GM19043 (cell line): ENCODE data around the gene NOBOX.
"Not testable (repeated sequence)": the region's sequence is repeated elsewhere in the genome, so short reads cannot be mapped to it uniquely, and the experiment has no call there.

Experiments
- ATAC-seq: cut with Tn5 transposase; IDR thresholded peaks from one replicate; pipeline ENCODE4 v1.9.1; 2021; ENCODE audit warnings: low read depth; ENCODE audit not compliant: unreplicated experiment

The NOBOX gene

GRCh38 chr7:144397086-144397485, 6.4 kb downstream of the NOBOX start:
- ATAC-seq = no peak

- ATAC-seq = peak; percentile 79
Observed at GRCh38 chr7:144391823-144392255, 11.7 kb downstream of the NOBOX start.

DNA sequence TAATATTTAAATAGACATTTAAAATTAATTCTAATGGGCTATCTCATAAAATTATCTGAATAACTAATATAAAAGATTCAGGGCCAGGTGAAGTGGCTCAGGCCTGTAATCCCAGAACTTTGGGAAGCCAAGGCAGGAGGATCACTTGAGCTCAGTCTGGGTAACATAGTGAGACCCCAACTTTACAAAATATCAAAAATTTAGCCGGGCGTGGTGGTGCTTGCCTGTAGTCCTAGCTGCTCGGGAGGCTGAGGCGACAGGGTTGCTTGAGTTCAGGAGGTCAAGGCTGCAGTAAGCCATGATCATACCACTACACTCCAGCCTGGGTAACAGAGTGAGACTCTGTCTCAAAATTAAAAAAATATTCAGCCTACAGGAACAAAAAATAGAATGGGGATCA, 12.5 kb downstream of the NOBOX start:
- no peak for ATAC-seq

DNA sequence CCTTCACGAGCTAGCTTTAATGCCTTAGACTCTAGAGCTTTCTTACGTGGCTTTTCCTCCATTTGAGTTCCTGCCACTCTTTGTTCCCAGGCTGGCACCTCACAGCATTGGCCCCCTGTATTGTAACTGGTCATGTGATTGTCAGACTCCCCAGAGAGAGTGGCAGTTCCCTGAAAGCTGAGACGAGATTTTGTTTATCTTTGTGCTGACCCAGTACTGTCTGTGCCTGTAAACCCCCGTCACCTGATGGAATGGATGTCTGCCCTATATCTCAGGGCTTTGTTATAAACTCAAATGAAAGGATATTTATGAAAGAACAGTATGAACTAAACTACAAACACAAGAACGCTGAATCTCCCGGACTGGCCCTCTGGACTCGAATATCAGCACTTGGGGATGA, 13.0 kb downstream of the NOBOX start:
- no peak for ATAC-seq

DNA sequence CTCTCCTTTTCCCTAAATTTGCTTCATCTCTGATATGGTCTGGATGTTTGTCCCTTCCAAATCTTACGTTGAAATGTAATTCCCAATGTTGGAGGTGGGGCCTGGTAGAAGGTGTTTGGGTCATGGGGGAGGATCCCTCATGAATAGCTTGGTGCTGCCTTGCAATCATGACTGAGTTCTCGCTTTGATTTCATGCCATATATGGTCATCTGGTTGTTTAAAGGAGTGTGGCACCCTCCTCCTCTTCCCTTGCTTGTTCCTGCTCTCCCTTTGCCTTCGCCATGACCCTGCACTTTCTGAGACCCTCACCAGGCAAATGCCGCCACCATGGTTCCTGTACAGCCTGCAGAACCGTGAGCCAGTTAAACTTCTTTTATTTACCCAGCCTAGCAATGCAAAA, 14.5 kb downstream of the NOBOX start:
- ATAC-seq = no peak

- ATAC-seq = no peak
Observed at GRCh38 chr7:144386741-144387140, 16.8 kb downstream of the NOBOX start.

DNA sequence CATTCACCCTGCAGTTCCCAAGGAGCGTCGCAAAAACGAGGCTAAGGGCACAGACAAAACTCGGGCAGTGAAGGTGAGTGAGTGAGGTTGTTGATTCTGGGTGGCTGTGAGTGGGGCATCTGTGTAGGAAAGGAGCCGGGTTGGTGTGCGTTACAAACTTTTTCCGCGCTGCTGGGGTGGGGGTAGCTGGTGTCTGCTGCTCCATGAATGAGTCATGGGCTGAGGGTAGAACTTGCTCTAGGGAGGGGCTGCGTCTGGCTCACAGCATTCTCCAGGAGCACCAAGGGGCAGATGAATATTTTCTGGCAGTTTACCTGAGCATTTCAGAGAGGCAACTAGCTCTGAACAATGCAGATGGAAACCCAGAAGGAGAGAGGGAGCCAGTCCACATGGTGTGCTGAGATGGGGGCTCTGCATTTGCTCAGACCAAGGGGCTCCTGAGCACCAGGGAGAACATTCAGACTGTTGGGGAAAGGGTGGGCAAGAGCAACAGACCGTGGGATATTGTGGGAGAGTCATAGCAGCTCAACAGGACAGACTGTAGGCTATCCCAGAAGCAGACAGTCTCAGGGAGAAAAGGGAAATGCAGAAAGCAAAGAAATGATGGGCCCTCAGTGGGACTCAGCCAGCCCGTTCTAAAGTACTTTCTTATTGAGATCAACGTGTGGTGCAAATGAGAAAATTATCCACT, 18.8 kb downstream of the NOBOX start:
- peak; percentile 13 for ATAC-seq

GRCh38 chr7:144384071-144384470, 19.4 kb downstream of the NOBOX start:
- ATAC-seq = peak; percentile 64

DNA sequence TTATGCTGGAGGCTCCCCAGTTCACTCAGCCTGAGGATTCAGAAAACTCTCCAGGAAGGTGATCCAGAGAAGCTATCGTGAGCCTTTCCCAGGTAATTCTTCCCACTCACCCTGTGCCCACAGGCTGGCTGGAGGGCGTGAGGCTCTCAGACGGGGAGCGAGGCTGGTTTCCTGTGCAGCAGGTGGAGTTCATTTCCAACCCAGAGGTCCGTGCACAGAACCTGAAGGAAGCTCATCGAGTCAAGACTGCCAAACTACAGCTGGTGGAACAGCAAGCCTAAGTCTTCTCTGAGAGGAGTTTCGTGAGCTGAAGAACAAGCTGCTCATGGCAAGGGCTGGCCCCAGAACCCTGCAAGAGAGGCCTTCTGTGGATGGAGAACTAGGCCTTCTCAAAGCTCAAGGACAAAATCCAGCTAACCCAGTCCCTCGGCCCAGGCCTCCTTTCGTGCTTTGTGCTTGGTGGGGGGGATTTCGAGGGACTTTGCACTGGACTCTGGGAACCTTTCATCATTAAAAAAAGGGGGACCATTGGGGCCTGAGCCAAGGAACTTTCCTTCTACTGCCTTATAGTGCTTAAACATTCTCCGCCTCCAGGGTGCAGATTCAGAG, 23.6 kb downstream of the NOBOX start:
- no peak for ATAC-seq

DNA sequence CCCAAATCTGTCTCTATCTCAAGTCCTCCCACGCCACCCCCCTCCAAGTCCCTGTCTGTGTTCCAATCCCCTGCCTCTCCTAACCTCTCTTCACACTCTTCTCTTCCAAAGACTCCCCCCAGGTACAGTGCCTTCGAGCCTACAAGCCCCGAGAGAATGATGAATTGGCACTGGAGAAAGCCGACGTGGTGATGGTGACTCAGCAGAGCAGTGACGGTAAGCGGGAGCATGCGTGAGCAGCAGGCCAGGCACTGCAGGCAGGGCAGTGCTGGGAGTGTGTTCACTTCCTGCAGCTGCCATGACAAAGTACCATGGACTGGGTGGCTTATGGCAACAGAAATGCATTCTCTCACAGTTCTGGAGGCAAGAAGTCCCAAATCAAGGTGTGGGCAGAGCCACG, 24.8 kb downstream of the NOBOX start:
- no peak for ATAC-seq

GRCh38 chr7:144369221-144369620, 34.3 kb downstream of the NOBOX start:
- peak; percentile 42 for ATAC-seq

DNA sequence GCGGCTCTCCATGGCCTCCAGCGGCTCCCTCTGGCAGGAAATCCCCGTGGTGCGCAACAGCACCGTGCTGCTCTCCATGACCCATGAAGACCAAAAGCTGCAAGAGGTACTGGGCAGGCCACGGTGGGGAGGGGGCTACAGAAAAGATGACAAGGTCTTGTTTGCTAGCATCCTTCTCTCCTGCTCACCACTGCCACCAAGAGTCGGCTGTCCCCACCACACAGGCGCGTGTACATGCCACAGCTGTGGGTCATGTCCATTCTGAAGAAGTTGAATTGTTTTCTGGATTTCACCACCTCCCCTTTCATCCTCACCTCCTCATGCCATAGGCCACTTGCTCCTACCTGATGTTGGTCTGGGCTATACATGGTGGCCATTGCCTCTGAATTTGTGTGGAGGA, 36.2 kb downstream of the NOBOX start:
- ATAC-seq = not testable (repeated sequence)

DNA sequence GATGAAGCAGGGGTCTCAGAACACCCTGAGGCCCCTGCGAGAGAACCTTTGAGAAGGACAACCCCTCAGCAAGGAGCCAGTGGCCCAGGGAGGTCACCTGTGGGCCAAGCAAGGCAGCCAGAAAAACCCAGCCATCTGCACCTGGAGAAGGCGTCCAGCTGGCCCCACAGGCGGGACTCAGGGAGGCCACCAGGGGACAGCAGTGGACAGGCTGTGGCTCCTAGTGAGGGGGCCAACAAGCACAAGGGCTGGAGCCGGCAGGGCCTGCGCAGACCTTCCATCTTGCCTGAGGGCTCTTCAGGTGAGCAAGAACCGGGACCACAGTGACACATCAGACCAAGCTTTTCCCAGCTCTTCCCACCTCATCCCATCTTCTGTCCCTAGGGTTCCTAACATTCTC, 38.0 kb downstream of the NOBOX start:
- ATAC-seq = not testable (repeated sequence)

- not testable (repeated sequence) for ATAC-seq
Observed at GRCh38 chr7:144362061-144362460, 41.4 kb downstream of the NOBOX start.

- ATAC-seq = not testable (repeated sequence)
Observed at GRCh38 chr7:144356860-144357259, 46.6 kb downstream of the NOBOX start.

- ATAC-seq = not testable (repeated sequence)
Observed at GRCh38 chr7:144356185-144356584, 47.3 kb downstream of the NOBOX start.

- peak; percentile 62 for ATAC-seq
Observed at GRCh38 chr7:144355176-144355822, 48.2 kb downstream of the NOBOX start, which contains the start of gene ARHGEF5. Gene ARHGEF5, plus strand, starts transcription at chr7:144355402. Its CDS starts 7,268 bp downstream, at chr7:144362670.

DNA sequence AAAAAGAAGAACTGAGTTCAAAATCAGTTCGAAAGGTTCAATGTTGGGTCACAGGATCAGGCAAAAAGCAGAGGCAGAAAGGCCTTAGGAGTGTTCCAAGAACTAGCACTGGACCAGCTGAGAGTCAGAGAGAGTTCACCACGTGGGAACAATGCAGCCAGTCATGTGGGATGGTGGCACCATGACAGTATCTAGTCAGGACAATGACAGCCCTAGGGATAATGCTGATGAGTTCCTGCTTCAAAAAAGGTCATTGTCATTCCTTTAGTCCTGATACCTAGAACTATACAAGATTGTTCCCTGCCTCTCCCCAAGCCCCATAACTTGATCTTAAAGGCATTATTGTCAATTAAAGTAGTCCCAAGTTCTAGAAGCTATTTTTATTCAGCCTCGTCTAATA, 51.8 kb downstream of the NOBOX start:
- not testable (repeated sequence) for ATAC-seq

DNA sequence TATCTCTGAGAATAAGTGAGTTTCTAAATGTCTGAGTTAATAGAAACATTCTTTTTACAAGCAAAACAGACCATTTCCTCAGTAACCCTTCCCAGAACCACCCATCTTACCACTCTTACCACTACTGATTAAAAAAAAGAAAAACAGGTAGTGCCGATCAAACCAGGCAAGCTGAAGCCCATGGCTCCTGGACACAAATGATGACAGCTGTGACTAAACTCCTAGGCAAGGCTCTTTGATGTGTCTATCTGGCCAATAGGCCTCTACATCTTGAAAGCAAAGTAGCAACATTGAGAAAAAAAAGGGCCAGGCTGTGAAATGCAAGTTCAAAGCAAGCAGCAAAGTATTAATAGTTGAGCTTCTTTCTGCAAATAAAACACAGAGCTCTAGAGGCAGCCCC, 54.9 kb downstream of the NOBOX start:
- peak; percentile 23 for ATAC-seq
